Measurements from ENCODE around the gene ABHD18.

DNA sequence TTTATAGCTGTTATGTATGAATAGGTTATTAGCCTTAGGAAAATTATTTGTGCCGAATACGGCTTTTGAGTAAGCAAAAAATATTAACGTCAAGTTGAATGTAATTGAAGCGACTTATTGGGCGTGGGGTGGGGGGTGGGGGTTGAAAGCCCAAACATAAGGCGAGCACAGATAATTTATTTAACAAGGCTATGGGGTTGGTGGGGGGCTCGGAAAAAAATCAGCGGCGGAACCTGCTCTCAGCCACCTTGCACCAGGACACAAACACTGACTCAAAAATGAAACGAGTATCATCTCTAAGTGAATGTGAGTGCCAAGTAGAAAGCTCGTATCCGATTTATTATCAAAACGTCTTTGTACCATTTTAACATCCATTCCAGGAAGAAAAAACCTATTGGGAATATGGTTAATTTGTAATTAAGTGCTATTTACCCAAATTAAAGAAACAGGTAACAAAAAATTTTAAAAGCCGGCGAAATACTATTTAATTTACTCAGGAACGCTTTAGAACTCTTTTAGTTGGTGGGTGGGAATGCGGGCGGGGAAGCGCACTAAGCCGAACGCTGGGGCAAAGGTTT is 95.0 kb downstream of the ABHD18 start:
- no peak for TF ChIP-seq POLR2AphosphoS5 (IDR thresholded peaks at IDR 0.05)
- TF ChIP-seq, protein P1, sequence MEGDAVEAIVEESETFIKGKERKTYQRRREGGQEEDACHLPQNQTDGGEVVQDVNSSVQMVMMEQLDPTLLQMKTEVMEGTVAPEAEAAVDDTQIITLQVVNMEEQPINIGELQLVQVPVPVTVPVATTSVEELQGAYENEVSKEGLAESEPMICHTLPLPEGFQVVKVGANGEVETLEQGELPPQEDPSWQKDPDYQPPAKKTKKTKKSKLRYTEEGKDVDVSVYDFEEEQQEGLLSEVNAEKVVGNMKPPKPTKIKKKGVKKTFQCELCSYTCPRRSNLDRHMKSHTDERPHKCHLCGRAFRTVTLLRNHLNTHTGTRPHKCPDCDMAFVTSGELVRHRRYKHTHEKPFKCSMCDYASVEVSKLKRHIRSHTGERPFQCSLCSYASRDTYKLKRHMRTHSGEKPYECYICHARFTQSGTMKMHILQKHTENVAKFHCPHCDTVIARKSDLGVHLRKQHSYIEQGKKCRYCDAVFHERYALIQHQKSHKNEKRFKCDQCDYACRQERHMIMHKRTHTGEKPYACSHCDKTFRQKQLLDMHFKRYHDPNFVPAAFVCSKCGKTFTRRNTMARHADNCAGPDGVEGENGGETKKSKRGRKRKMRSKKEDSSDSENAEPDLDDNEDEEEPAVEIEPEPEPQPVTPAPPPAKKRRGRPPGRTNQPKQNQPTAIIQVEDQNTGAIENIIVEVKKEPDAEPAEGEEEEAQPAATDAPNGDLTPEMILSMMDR (IDR thresholded peaks at IDR 0.05) = no peak
